GM12878 (cell line): ENCODE results near the gene LDB2. TPM values are rescaled to one million over a fixed set of nuclear protein-coding genes. Genes with fewer than 3 reads are reported as not detected.

ENCODE experiments used
- ATAC-seq: fragments of 200-7000 bp; cut with Tn5 transposase; 3 replicates; pipeline ENCODE4 v1.9.1; 2020; ENCODE audit warnings: mild to moderate bottlenecking, moderate library complexity
- BruUV-seq: library from RNA; stranded (reverse); fragments of 400-500 nt; replicated peaks from 2 replicates; lab custom pipeline; 2021; lab: Mats Ljungman, UMichigan
- CTCF ChIA-PET: fragments of 300-600 bp; sonication (Branson Sonifier 250); formaldehyde crosslinking; extraction: SDS; loops from one replicate; lab custom pipeline; 2021; ENCODE audit warnings: inconsistent platforms; lab: Yijun Ruan, JAX
- POLR2A ChIA-PET: fragments of 350-600 bp; formaldehyde crosslinking; extraction: SDS; loops from one replicate; lab custom pipeline; 2021; ENCODE audit warnings: inconsistent platforms; lab: Charles Lee
- RAD21 ChIA-PET: fragments of 300-600 bp; sonication (Branson Sonifier 250); formaldehyde crosslinking; loops from one replicate; lab custom pipeline; 2023; ENCODE audit warnings: antibody characterized with exemption; ENCODE audit not compliant: unreplicated experiment; lab: Charles Lee
- SMC1A ChIA-PET: fragments of 300-600 bp; sonication (Branson Sonifier 250); formaldehyde crosslinking; loops from one replicate; lab custom pipeline; 2023; ENCODE audit not compliant: unreplicated experiment, uncharacterized antibody; lab: Charles Lee
- DNase-seq: peaks from one replicate; pipeline ENCODE4 v3.0.0-alpha.2; 2011; ENCODE audit warnings: low read depth, low spot score
- FAIRE-seq: peaks from 3 replicates; lab custom pipeline; 2011; peaks lifted over from hg19 to GRCh38; lab: Jason Lieb, UNC
- H2AFZ ChIP-seq: 2 replicates; pipeline ENCODE4 v1.6.0; 2011; ENCODE audit warnings: low read depth, low read length, control low read depth; ENCODE audit not compliant: control insufficient read depth
- H3K27ac ChIP-seq: 2 replicates; pipeline ENCODE4 v1.5.1; 2011; ENCODE audit warnings: control low read depth; ENCODE audit not compliant: control insufficient read depth, insufficient read depth
- H3K27me3 ChIP-seq, 2 experiments: replicated peaks in 1 of 2; 2 replicates each; pipeline versions ENCODE4 v1.6.0 to v1.6.1; 2011; ENCODE audit warnings: low read length in 1 of 2; ENCODE audit not compliant: control insufficient read depth in 2 of 2, insufficient read depth in 2 of 2
- H3K36me3 ChIP-seq, 2 experiments: 2 replicates each; pipeline ENCODE4 v1.5.1; 2011; ENCODE audit warnings: low read length in 1 of 2; ENCODE audit not compliant: control insufficient read depth in 2 of 2, insufficient read depth in 2 of 2
- H3K4me1 ChIP-seq: 2 replicates; pipeline ENCODE4 v1.6.1; 2011; ENCODE audit warnings: mild to moderate bottlenecking, low read length, moderate library complexity, mixed read lengths; ENCODE audit not compliant: control insufficient read depth, insufficient read depth
- H3K4me2 ChIP-seq: 2 replicates; pipeline ENCODE4 v1.6.0; 2011; ENCODE audit warnings: control low read depth; ENCODE audit not compliant: control insufficient read depth, insufficient read depth
- H3K4me3 ChIP-seq: fragments of 200-600 bp; sonication (generic); 2 replicates; pipeline ENCODE4 v1.5.1; 2016
- H3K79me2 ChIP-seq: 2 replicates; pipeline ENCODE4 v1.6.0; 2011; ENCODE audit warnings: low read length; ENCODE audit not compliant: control insufficient read depth, insufficient read depth
- H3K9ac ChIP-seq: 2 replicates; pipeline ENCODE4 v1.8.0; 2011; ENCODE audit warnings: low read length, control low read depth, mixed read lengths; ENCODE audit not compliant: control insufficient read depth, insufficient read depth
- H3K9me3 ChIP-seq: replicated peaks from 3 replicates; pipeline ENCODE4 v1.5.1; 2011; ENCODE audit warnings: mild to moderate bottlenecking, low read length; ENCODE audit not compliant: control insufficient read depth, insufficient read depth
- H4K20me1 ChIP-seq: 2 replicates; pipeline ENCODE4 v1.6.0; 2011; ENCODE audit not compliant: control insufficient read depth, insufficient read depth
- CHD4 ChIP-seq: fragments of 200-600 bp; sonication (generic); IDR thresholded peaks from 2 replicates; pipeline ENCODE4 v1.6.1; 2016; ENCODE audit warnings: mild to moderate bottlenecking
- EED ChIP-seq: sonication (generic); IDR thresholded peaks from 2 replicates; pipeline ENCODE4 v1.6.1; 2016; ENCODE audit warnings: antibody characterized with exemption, low read depth
- JUNB ChIP-seq: IDR thresholded peaks from 2 replicates; pipeline ENCODE4 v1.6.1; 2016; ENCODE audit warnings: antibody characterized with exemption, mild to moderate bottlenecking
- KDM1A ChIP-seq: fragments of 200-600 bp; sonication (generic); IDR thresholded peaks from 2 replicates; pipeline ENCODE4 v1.6.1; 2016; ENCODE audit warnings: borderline replicate concordance
- KLF5 ChIP-seq: fragments of 450-650 bp; IDR thresholded peaks from 2 replicates; pipeline ENCODE4 v1.6.1; 2014; ENCODE audit warnings: mild to moderate bottlenecking; ENCODE audit not compliant: partially characterized antibody
- MTA3 ChIP-seq: IDR thresholded peaks from 2 replicates; pipeline ENCODE4 v1.6.1; 2012; ENCODE audit warnings: low read length, inconsistent platforms, borderline replicate concordance
- RFX5 ChIP-seq: IDR thresholded peaks from 2 replicates; pipeline ENCODE4 v1.6.1; 2011; ENCODE audit warnings: low read depth, low read length, improper control_type of control experiment
- SMARCA5 ChIP-seq: fragments of 450-650 bp; IDR thresholded peaks from 2 replicates; pipeline ENCODE4 v1.6.1; 2017; ENCODE audit warnings: mild to moderate bottlenecking
- STAT3 ChIP-seq: IDR thresholded peaks from 2 replicates; pipeline ENCODE4 v1.6.1; 2011; ENCODE audit warnings: low read depth, low read length, improper control_type of control experiment
- YY1 ChIP-seq: IDR thresholded peaks from 2 replicates; pipeline ENCODE4 v1.6.1; 2011; ENCODE audit warnings: low read depth, mild to moderate bottlenecking, low read length
- ZBED1 ChIP-seq: IDR thresholded peaks from 2 replicates; pipeline ENCODE4 v1.6.1; 2016; ENCODE audit warnings: borderline replicate concordance
- ZNF384 ChIP-seq: IDR thresholded peaks from 2 replicates; pipeline ENCODE4 v1.6.1; 2012; ENCODE audit warnings: low read depth, mild to moderate bottlenecking, low read length, improper control_type of control experiment, borderline replicate concordance
- ZZZ3 ChIP-seq: IDR thresholded peaks from 2 replicates; pipeline ENCODE4 v1.6.1; 2011; ENCODE audit warnings: low read depth; ENCODE audit not compliant: control insufficient read depth, insufficient read length
- WGBS: methylation state at CpG from one replicate; pipeline ENCODE4 v1.1.6; 2016; ENCODE audit warnings: low lambda C conversion rate; ENCODE audit not compliant: insufficient replicate concordance, insufficient coverage; ENCODE audit errors: missing lambda C conversion rate; 5-methylcytosine and 5-hydroxymethylcytosine counted together
- in situ Hi-C: fragments of 300-500 bp; cut with MboI; formaldehyde crosslinking; loops from 9 replicates; pipeline ENCODE4 v1.14.3; 2018; ENCODE audit warnings: mixed read lengths
- intact Hi-C: fragments of 100-400 bp; cut with micrococcal nuclease; formaldehyde crosslinking; loops from one replicate; pipeline ENCODE4 v1.14.2; 2022; ENCODE audit not compliant: unreplicated experiment
- polyA plus RNA-seq, 11 experiments: library from polyadenylated mRNA; depleted of rRNA in 4 of 11; unstranded in 6 of 11; stranded (reverse) in 5 of 11; fragments of >200 nt; fragmentation: Nextera tagmentation in 4 of 11; fragmentation: Illumina TruSeq in 1 of 11; extraction: Ambion mirVana in 4 of 11; extraction: Trizol in 1 of 11; gene quantifications; 1 replicate in 1 of 11; 2 replicates in 10 of 11; pipeline versions ENCODE4 v1.2.1 to v1.2.3, GENCODE V29; 2011 to 2016; ENCODE audit warnings: inconsistent platforms in 2 of 11, missing spikeins in 2 of 11, low read depth in 1 of 11
- total RNA-seq, 4 experiments: library from RNA; depleted of rRNA in 3 of 4; stranded (reverse); fragments of >200 nt in 3 of 4; fragmentation: Illumina TruSeq in 1 of 4; extraction: Trizol in 1 of 4; gene quantifications; 2 replicates each; pipeline versions ENCODE4 v1.2.1 to v1.2.3, GENCODE V29; 2013 to 2021
- TF ChIP-seq, protein P1 (sequence below): fragments of 450-650 bp; IDR thresholded peaks from 2 replicates; pipeline ENCODE4 v1.6.1; 2016; ENCODE audit warnings: mild to moderate bottlenecking

The LDB2 gene
- total and polyA plus RNA-seq, 10 of the 15 experiments (the other 5 are each of a cell fraction or from before 2014, with no cell fraction given) = 0.15 TPM; not detected in 9

DNA sequence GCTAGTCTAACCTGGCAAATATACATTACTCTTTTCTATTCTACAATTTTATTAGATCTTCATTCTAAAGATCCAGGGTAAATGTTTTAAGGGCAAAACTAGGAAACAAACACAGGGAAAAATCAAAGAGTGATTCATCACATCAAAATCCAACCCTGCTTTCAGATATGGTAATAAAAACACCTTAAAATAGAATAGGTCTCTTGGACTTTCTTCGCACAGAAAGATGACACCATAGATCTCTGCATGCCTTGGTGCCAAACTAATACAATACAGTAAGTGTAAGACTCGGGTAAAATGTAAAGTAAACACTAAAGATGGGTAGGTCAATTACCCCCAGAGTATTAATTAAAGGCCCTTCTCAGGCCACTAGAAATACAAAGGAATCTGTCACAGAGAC, 34.2 kb downstream of the LDB2 start:
- no peaks in the 10 kb centered on the region for H3K27me3 ChIP-seq
- intact Hi-C loops (no loop called here), in situ Hi-C loops (no loop called here)
- no peak overlapping the region for H3K4me3 ChIP-seq
- H3K36me3 ChIP-seq = no peaks in the 10 kb centered on the region
- no peak overlapping the region for H3K4me2 ChIP-seq
- ChIA-PET CTCF (no interaction called here), SMC1A (no interaction called here), POLR2A (no interaction called here), RAD21 (no interaction called here)
- no peaks in the 10 kb centered on the region for H3K9me3 ChIP-seq
- H3K9ac ChIP-seq = no peak overlapping the region
- FAIRE-seq = no peak
- TF ChIP-seq SMARCA5 = no peak
- TF ChIP-seq YY1 = no peak
- TF ChIP-seq CHD4 = no peak
- no peak for TF ChIP-seq ZNF384
- TF ChIP-seq STAT3 = no peak
- H2AFZ ChIP-seq = no peak overlapping the region
- ATAC-seq = no peak
- no peak overlapping the region for H3K27ac ChIP-seq
- BruUV-seq = no TSS peak
- H3K4me1 ChIP-seq = no peaks in the 10 kb centered on the region
- H4K20me1 ChIP-seq = no peaks in the 10 kb centered on the region
- 22% methylated on average over 2 of the region's 2 CpGs for WGBS
- H3K79me2 ChIP-seq = no peaks in the 10 kb centered on the region
- no peak for DNase-seq

DNA sequence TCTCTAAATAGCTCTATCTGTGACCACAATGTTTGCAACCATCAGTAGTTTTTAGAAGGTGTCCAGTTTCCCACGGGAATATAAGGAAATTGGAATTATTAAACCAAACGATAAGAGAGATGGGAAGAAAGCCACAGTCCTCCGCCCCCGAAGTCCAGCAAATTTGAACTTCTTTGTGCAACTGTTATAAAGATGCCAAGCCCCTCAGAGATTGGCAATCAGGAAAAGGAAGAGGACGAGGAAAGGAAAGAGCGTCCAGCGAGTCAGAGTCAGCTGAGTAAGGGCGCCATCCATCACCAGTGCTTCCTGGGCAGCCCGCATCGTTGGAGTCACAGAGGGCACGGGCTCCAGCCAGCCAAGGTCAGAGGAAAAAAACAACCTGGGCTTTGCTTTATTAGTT, 35.7 kb downstream of the LDB2 start:
- RAD21 ChIA-PET = no interaction called here
- FAIRE-seq (no peak), ATAC-seq (no peak), DNase-seq (no peak)
- H3K9ac ChIP-seq = no peak overlapping the region
- H3K27ac ChIP-seq = no peak overlapping the region
- H2AFZ ChIP-seq = no peak overlapping the region
- H3K36me3 ChIP-seq = no peaks in the 10 kb centered on the region
- H4K20me1 ChIP-seq = no peaks in the 10 kb centered on the region
- H3K27me3 ChIP-seq = no peaks in the 10 kb centered on the region
- no peaks in the 10 kb centered on the region for H3K79me2 ChIP-seq
- no TSS peak for BruUV-seq
- no peaks in the 10 kb centered on the region for H3K4me1 ChIP-seq
- POLR2A ChIA-PET = no interaction called here
- intact Hi-C loops = no loop called here
- in situ Hi-C loops = no loop called here
- CTCF ChIA-PET = no interaction called here
- TF ChIP-seq ZBED1 (no peak), EED (no peak), RFX5 (no peak), KDM1A (no peak), STAT3 (no peak), MTA3 (no peak), ZZZ3 (no peak), KLF5 (no peak), JUNB (no peak)
- TF ChIP-seq, protein P1, sequence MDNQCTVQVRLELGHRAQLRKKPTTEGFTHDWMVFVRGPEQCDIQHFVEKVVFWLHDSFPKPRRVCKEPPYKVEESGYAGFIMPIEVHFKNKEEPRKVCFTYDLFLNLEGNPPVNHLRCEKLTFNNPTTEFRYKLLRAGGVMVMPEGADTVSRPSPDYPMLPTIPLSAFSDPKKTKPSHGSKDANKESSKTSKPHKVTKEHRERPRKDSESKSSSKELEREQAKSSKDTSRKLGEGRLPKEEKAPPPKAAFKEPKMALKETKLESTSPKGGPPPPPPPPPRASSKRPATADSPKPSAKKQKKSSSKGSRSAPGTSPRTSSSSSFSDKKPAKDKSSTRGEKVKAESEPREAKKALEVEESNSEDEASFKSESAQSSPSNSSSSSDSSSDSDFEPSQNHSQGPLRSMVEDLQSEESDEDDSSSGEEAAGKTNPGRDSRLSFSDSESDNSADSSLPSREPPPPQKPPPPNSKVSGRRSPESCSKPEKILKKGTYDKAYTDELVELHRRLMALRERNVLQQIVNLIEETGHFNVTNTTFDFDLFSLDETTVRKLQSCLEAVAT = no peak
- TF ChIP-seq, all 136 proteins: peak for 0
- H3K4me2 ChIP-seq = no peak overlapping the region
- SMC1A ChIA-PET = no interaction called here
- H3K9me3 ChIP-seq = no peaks in the 10 kb centered on the region
- no peak overlapping the region for H3K4me3 ChIP-seq
- 45% methylated on average over 10 of the region's 11 CpGs for WGBS
